Neuronal stem cell (in vitro differentiated cells): ENCODE data around the gene ELMO2.

Experiments used
- DNase-seq: peaks from one replicate; pipeline ENCODE4 v3.0.0-alpha.2; 2013; ENCODE audit warnings: low spot score
- H2AFZ ChIP-seq: one replicate; pipeline ENCODE4 v1.6.1; 2013; ENCODE audit warnings: mild to moderate bottlenecking, low read length, inconsistent platforms
- H2AK5ac ChIP-seq: 2 replicates; pipeline ENCODE4 v1.6.1; 2013; ENCODE audit warnings: low read depth, mild to moderate bottlenecking, inconsistent platforms, low read length, moderate library complexity, mixed read lengths
- H2BK120ac ChIP-seq: 2 replicates; pipeline ENCODE4 v1.6.1; 2013; ENCODE audit warnings: low read depth, mild to moderate bottlenecking, inconsistent platforms, low read length, moderate library complexity, mixed read lengths
- H2BK12ac ChIP-seq: one replicate; pipeline ENCODE4 v1.6.1; 2013; ENCODE audit warnings: low read length, inconsistent platforms
- H2BK15ac ChIP-seq: 2 replicates; pipeline ENCODE4 v1.6.1; 2013; ENCODE audit warnings: mild to moderate bottlenecking, low read length, inconsistent platforms, mixed read lengths
- H2BK5ac ChIP-seq: one replicate; pipeline ENCODE4 v1.6.1; 2013; ENCODE audit warnings: inconsistent platforms, mild to moderate bottlenecking, low read length, moderate library complexity
- H3K14ac ChIP-seq: one replicate; pipeline ENCODE4 v1.6.1; 2013; ENCODE audit warnings: low read length, inconsistent platforms
- H3K18ac ChIP-seq: 2 replicates; pipeline ENCODE4 v1.6.1; 2013; ENCODE audit warnings: low read length, inconsistent platforms
- H3K23ac ChIP-seq: 2 replicates; pipeline ENCODE4 v1.6.1; 2013; ENCODE audit warnings: low read depth, mild to moderate bottlenecking, mixed read lengths, low read length, inconsistent platforms; ENCODE audit not compliant: poor library complexity
- H3K27ac ChIP-seq: replicated peaks from 3 replicates; pipeline ENCODE4 v1.5.1; 2013; ENCODE audit warnings: low read length, inconsistent platforms
- H3K27me3 ChIP-seq, 3 experiments: 2 replicates each; pipeline ENCODE4 v1.6.1; 2013; ENCODE audit warnings: low read length in 3 of 3, mild to moderate bottlenecking in 2 of 3, inconsistent platforms in 1 of 3, low read depth in 1 of 3, mixed read lengths in 1 of 3, moderate library complexity in 1 of 3; ENCODE audit not compliant: control insufficient read depth in 3 of 3, insufficient read depth in 3 of 3
- H3K36me3 ChIP-seq, 2 donors: replicated peaks in 1 of 2; 2 replicates each; pipeline ENCODE4 v1.6.1; 2013; ENCODE audit warnings: low read length in 2 of 2; ENCODE audit not compliant: control insufficient read depth in 2 of 2, insufficient read depth in 2 of 2
- H3K4ac ChIP-seq: 2 replicates; pipeline ENCODE4 v1.6.1; 2013; ENCODE audit warnings: inconsistent platforms, mild to moderate bottlenecking, low read length, moderate library complexity
- H3K4me1 ChIP-seq, 2 donors: 1 replicate in 1 of 2; 2 replicates in 1 of 2; pipeline ENCODE4 v1.6.1; 2013; ENCODE audit warnings: low read length in 2 of 2, low read depth in 1 of 2; ENCODE audit not compliant: control insufficient read depth in 2 of 2, insufficient read depth in 1 of 2
- H3K4me2 ChIP-seq: one replicate; pipeline ENCODE4 v1.6.1; 2013; ENCODE audit warnings: mild to moderate bottlenecking, low read length, inconsistent platforms; ENCODE audit not compliant: insufficient read depth, poor library complexity, severe bottlenecking
- H3K4me3 ChIP-seq, 2 donors: 2 replicates each; pipeline ENCODE4 v1.5.1; 2013; ENCODE audit warnings: low read length in 2 of 2, mild to moderate bottlenecking in 2 of 2, inconsistent platforms in 1 of 2, moderate library complexity in 1 of 2
- H3K79me1 ChIP-seq: one replicate; pipeline ENCODE4 v1.6.1; 2013; ENCODE audit warnings: low read depth, mild to moderate bottlenecking, inconsistent platforms, low read length, moderate library complexity
- H3K9ac ChIP-seq: one replicate; pipeline ENCODE4 v1.6.1; 2013; ENCODE audit warnings: mild to moderate bottlenecking, low read depth, low read length, inconsistent platforms; ENCODE audit not compliant: poor library complexity
- H3K9me3 ChIP-seq, 2 donors: replicated peaks in 1 of 2; 2 replicates each; pipeline versions ENCODE3 to v1.6.1; 2013; ENCODE audit warnings: low read length in 2 of 2, mild to moderate bottlenecking in 2 of 2, inconsistent platforms in 1 of 2, low read depth in 1 of 2, mixed read lengths in 1 of 2, moderate library complexity in 1 of 2; ENCODE audit not compliant: control insufficient read depth in 2 of 2, insufficient read depth in 1 of 2
- H4K8ac ChIP-seq: one replicate; pipeline ENCODE4 v1.6.1; 2013; ENCODE audit warnings: low read depth, mild to moderate bottlenecking, inconsistent platforms, low read length, moderate library complexity
- H4K91ac ChIP-seq: one replicate; pipeline ENCODE4 v1.6.1; 2013; ENCODE audit warnings: low read length, low read depth, mild to moderate bottlenecking, inconsistent platforms; ENCODE audit not compliant: poor library complexity
- WGBS, 2 donors: extraction: QIAGEN DNeasy Blood & Tissue Kit; methylation state at CpG; one replicate each; pipeline ENCODE4 v1.1.7; 2013; ENCODE audit warnings: missing lambda C conversion rate in 2 of 2, mixed read lengths in 1 of 2; ENCODE audit not compliant: insufficient read length in 2 of 2, insufficient replicate concordance in 1 of 2; ENCODE audit errors: extremely low coverage in 2 of 2; 5-methylcytosine and 5-hydroxymethylcytosine counted together

The ELMO2 gene

DNA sequence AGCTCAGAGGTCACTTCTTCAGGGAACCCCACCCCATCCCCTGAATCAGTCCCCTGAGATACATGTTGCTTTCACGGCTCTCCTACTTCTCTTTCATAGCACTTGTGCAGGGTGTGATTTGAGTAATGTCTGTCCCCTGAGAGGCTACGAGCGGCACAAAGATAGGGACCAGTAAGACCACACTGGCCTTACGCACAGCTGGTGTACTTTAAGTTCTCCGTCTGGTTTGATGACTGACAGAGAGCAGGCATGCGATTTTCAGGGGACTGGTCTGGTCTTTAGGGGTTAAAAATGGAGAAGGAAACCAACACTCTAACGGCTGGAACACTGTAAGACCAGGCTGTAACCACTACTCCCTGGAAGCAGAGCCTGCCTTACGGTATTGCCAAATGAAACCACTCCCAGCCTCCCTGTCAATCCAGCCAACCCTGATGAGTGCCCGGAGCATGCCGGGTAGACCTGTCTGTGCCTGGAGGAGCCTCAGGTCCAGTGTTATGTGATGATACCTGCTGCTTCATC, 47.1 kb downstream of the ELMO2 start:
- Histone ChIP-seq H3K27me3 (no peaks in the 10 kb centered on the region), H3K79me1 (peaks cover 9% of the 10 kb centered on the region), H3K23ac (no peak overlapping the region), H2AK5ac (no peak overlapping the region), H3K4me2 (no peak overlapping the region), H2BK12ac (no peak overlapping the region), H2BK120ac (no peak overlapping the region), H3K14ac (no peak overlapping the region), H3K4ac (no peak overlapping the region), H3K36me3 (peaks cover 24 to 66% of the 10 kb centered on the region in 2 donors), H3K4me3 (no peak overlapping the region), H2BK5ac (no peak overlapping the region), H4K91ac (no peak overlapping the region), H2AFZ (no peak overlapping the region), H3K18ac (no peak overlapping the region), H3K4me1 (peaks cover 4 to 5% of the 10 kb centered on the region in 2 donors), H3K27ac (no peak overlapping the region), H3K9me3 (no peaks in the 10 kb centered on the region), H4K8ac (no peak overlapping the region), H3K9ac (no peak overlapping the region), H2BK15ac (no peak overlapping the region)
- DNase-seq: no peak
- no CpG with 5 or more reads among the region's 10 CpGs for WGBS, 2 donors

DNA sequence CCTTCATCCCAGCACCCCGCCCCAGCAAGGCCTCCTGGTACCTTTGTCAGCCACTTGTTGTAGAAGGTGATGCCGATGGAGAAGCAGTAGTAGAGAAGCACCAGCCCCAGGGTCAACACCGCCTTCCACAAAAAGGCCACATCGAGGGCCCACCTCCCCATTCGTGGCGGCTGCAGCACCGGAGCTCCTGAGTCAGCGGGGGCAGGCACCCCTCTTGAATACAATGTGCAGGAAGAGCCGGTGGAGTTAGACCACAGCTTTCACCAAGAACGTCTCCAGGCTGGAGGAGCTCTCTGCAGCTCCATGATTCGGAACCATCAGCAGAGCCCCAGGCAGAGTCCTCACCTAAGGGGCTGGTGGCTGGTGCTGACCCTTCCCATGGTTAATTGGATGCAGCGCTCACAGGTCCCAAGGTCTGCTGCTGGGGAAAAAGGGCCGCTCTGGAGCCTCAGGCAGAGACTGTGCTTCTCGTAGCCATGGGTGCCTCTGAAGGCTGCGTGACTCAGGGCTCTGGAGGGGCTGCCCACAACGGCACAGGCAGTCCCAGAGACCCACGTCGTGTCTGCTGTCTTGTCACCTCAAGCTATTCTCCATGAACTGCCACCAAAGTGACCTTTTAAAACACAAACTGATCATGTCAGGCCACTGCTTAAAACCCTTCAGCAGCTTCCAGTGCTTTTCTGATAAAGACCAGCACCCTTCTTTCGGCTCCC, 47.9 kb downstream of the ELMO2 start:
- peaks cover 2% of the 10 kb centered on the region in 2 donors for H3K4me1 ChIP-seq
- no peak overlapping the region for H3K23ac ChIP-seq
- no peak overlapping the region for H3K14ac ChIP-seq
- DNase-seq: no peak
- no peak overlapping the region for H3K9ac ChIP-seq
- H2BK120ac ChIP-seq: no peak overlapping the region
- no peak overlapping the region for H2BK5ac ChIP-seq
- H4K91ac ChIP-seq: no peak overlapping the region
- no peak overlapping the region for H2BK12ac ChIP-seq
- H2AK5ac ChIP-seq: no peak overlapping the region
- H3K9me3 ChIP-seq: no peaks in the 10 kb centered on the region
- no peak overlapping the region for H2AFZ ChIP-seq
- H3K27ac ChIP-seq: no peak overlapping the region
- no peaks in the 10 kb centered on the region for H3K27me3 ChIP-seq
- H3K4me2 ChIP-seq: no peak overlapping the region
- H3K18ac ChIP-seq: no peak overlapping the region
- no CpG with 5 or more reads among the region's 19 CpGs for WGBS, 2 donors
- peaks cover 9% of the 10 kb centered on the region for H3K79me1 ChIP-seq
- H3K36me3 ChIP-seq: peaks cover 24 to 73% of the 10 kb centered on the region in 2 donors
- no peak overlapping the region for H4K8ac ChIP-seq
- H3K4me3 ChIP-seq: no peak overlapping the region
- H3K4ac ChIP-seq: no peak overlapping the region
- no peak overlapping the region for H2BK15ac ChIP-seq

GRCh38 chr20:46357030-46357514, 49.3 kb downstream of the ELMO2 start:
- Histone ChIP-seq H2AK5ac (no peak overlapping the region), H2BK12ac (no peak overlapping the region), H3K4me2 (no peak overlapping the region), H2BK120ac (no peak overlapping the region), H3K4me1 (no peaks in the 10 kb centered on the region), H2BK15ac (no peak overlapping the region), H3K36me3 (peaks cover 22 to 71% of the 10 kb centered on the region in 2 donors), H3K23ac (no peak overlapping the region), H3K9me3 (no peaks in the 10 kb centered on the region), H2BK5ac (no peak overlapping the region), H3K27me3 (no peaks in the 10 kb centered on the region), H4K8ac (no peak overlapping the region), H3K14ac (no peak overlapping the region), H3K4me3 (no peak overlapping the region), H2AFZ (no peak overlapping the region), H3K9ac (no peak overlapping the region), H3K4ac (no peak overlapping the region), H3K18ac (no peak overlapping the region), H4K91ac (no peak overlapping the region), H3K79me1 (peaks cover 9% of the 10 kb centered on the region), H3K27ac (no peak overlapping the region)
- no peak for DNase-seq
- WGBS, 2 donors: no CpG with 5 or more reads among the region's 13 CpGs

DNA sequence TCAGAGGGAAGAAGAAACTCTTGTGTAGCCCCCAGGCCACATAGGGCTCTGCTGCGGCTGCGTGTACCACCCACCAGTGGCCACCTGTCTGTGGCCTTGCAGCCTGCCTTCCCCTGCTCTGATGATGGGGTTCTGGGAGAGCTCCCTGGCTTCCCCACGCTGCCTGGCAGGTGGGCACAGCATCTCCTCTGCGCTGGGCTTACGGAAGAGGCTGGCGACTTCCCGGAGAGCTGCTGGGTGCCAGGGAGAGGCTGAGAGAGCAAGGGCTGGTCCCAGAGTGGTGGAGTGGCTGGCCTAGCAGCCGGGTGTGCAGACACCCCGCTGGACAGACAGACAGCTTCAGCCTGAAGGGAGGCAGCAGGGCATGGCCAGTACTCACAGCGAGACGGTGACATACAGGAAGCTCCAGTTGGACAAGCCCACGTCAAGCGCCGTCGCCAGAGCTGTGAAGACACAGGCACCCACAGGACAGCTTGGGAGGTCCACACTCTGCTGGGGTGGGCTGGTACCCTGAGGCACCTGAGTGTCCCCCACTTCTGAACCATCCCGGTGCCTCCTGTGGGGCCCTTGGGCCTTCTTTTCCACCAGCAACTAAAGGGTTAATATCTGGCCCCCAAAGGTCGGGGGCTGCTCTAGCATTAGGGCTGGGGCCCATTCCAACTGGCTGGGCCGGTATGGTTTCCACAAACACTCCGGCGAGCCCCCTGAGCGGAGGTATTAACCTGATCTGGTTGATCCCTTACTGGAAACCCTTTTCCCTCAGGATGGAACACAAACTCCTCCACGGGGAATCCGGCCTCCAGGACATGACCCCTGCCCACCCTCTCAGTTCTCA, 50.0 kb downstream of the ELMO2 start:
- Histone ChIP-seq H3K9ac (no peak overlapping the region), H2BK5ac (no peak overlapping the region), H3K27ac (no peak overlapping the region), H2BK15ac (no peak overlapping the region), H3K14ac (no peak overlapping the region), H4K8ac (no peak overlapping the region), H3K23ac (no peak overlapping the region), H4K91ac (no peak overlapping the region), H2AFZ (no peak overlapping the region), H3K79me1 (peaks cover 9% of the 10 kb centered on the region), H3K18ac (no peak overlapping the region), H2BK120ac (no peak overlapping the region), H3K9me3 (no peaks in the 10 kb centered on the region), H2AK5ac (no peak overlapping the region), H3K36me3 (peaks cover 22 to 65% of the 10 kb centered on the region in 2 donors), H3K27me3 (no peaks in the 10 kb centered on the region), H3K4ac (no peak overlapping the region), H3K4me1 (peaks cover 4% of the 10 kb centered on the region in 2 donors), H2BK12ac (no peak overlapping the region), H3K4me3 (no peak overlapping the region), H3K4me2 (no peak overlapping the region)
- no CpG with 5 or more reads among the region's 23 CpGs for WGBS, 2 donors
- DNase-seq: no peak
